RWPE2 (cell line): ENCODE data around the gene JPH2.

Experiments
- ATAC-seq: fragments of 200-7000 bp; cut with Tn5 transposase; 3 replicates; pipeline ENCODE4 v1.9.1; 2021; ENCODE audit warnings: low read depth
- DNase-seq: peaks from one replicate; pipeline ENCODE4 v3.0.0-alpha.2; 2020; ENCODE audit warnings: low spot score
- H3K27ac ChIP-seq: fragments of 450-650 bp; 2 replicates; pipeline ENCODE4 v1.5.1; 2017; ENCODE audit warnings: mild to moderate bottlenecking; ENCODE audit not compliant: poor library complexity, severe bottlenecking
- H3K27me3 ChIP-seq: fragments of 250-450 bp; sonication (Bioruptor Pico); 2 replicates; pipeline ENCODE4 v1.5.1; 2021; ENCODE audit warnings: mild to moderate bottlenecking, moderate library complexity; ENCODE audit not compliant: insufficient read depth, poor library complexity, severe bottlenecking
- H3K36me3 ChIP-seq: fragments of 250-450 bp; sonication (Bioruptor Pico); 2 replicates; pipeline ENCODE4 v1.5.1; 2020; ENCODE audit warnings: low read depth, mild to moderate bottlenecking, moderate library complexity
- H3K4me1 ChIP-seq: fragments of 250-450 bp; sonication (Bioruptor Pico); 2 replicates; pipeline ENCODE4 v1.5.1; 2021; ENCODE audit warnings: mild to moderate bottlenecking, moderate library complexity; ENCODE audit not compliant: insufficient read depth, poor library complexity, severe bottlenecking
- H3K4me3 ChIP-seq: fragments of 250-450 bp; sonication (Bioruptor Pico); 2 replicates; pipeline ENCODE4 v1.5.1; 2021; ENCODE audit warnings: mild to moderate bottlenecking, moderate library complexity; ENCODE audit not compliant: severe bottlenecking
- H3K9me3 ChIP-seq: fragments of 250-450 bp; sonication (Bioruptor Pico); 2 replicates; pipeline ENCODE4 v1.5.1; 2021; ENCODE audit warnings: mild to moderate bottlenecking, moderate library complexity; ENCODE audit not compliant: severe bottlenecking
- TF ChIP-seq, protein P1 (sequence below): fragments of 450-650 bp; IDR thresholded peaks from one replicate; pipeline ENCODE4 v1.5.1; 2017; ENCODE audit warnings: mild to moderate bottlenecking, moderate library complexity; ENCODE audit not compliant: poor library complexity, severe bottlenecking

JPH2 gene

DNA sequence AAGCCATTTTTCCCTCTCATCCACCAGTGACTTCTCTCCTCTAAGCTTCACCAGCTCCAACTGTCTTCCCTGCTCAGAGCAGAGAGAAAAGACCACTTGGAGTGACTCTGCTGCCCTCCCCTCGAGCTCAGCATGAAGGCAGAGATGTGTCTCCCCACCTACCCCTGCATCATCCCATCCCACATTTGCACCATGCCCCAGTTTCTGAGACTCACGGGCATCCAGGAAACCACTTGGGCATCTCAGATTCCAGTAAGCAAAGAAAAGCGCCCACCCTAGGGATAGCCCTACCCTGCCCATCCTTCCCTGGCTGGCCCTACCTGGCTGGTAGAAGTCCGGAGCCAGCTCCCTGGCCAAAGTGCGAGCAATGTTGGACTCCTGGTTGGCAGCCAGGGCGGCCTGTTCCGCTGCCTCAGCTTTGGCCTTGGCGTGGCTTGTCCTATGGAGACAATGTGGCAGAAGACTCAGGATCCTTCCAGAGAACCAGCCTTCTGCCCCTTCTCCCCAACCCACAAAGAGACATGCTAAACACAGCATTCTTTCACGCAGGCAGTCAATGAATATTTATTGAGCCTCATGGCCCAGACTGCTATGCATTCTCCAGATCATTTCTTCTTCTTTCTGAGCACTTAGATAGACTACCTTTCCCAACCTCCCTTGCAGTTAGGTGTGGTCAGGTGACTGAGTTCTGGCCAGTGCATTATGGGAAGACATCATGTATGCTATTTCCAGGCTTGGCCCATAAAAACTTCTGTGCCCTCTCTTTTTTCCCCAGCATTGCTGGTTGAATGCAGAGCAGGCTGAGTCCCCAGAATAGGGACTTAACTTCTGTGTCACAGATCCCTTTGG is 68.6 kb downstream of the JPH2 start:
- DNase-seq (peak; percentile 75), ATAC-seq (no peak)
- Histone ChIP-seq H3K9me3 (no peaks in the 10 kb centered on the region), H3K27me3 (no peaks in the 10 kb centered on the region), H3K27ac (no peak overlapping the region), H3K36me3 (no peaks in the 10 kb centered on the region), H3K4me3 (no peak overlapping the region), H3K4me1 (no peaks in the 10 kb centered on the region)
- TF ChIP-seq, protein P1, sequence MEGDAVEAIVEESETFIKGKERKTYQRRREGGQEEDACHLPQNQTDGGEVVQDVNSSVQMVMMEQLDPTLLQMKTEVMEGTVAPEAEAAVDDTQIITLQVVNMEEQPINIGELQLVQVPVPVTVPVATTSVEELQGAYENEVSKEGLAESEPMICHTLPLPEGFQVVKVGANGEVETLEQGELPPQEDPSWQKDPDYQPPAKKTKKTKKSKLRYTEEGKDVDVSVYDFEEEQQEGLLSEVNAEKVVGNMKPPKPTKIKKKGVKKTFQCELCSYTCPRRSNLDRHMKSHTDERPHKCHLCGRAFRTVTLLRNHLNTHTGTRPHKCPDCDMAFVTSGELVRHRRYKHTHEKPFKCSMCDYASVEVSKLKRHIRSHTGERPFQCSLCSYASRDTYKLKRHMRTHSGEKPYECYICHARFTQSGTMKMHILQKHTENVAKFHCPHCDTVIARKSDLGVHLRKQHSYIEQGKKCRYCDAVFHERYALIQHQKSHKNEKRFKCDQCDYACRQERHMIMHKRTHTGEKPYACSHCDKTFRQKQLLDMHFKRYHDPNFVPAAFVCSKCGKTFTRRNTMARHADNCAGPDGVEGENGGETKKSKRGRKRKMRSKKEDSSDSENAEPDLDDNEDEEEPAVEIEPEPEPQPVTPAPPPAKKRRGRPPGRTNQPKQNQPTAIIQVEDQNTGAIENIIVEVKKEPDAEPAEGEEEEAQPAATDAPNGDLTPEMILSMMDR = no peak

DNA sequence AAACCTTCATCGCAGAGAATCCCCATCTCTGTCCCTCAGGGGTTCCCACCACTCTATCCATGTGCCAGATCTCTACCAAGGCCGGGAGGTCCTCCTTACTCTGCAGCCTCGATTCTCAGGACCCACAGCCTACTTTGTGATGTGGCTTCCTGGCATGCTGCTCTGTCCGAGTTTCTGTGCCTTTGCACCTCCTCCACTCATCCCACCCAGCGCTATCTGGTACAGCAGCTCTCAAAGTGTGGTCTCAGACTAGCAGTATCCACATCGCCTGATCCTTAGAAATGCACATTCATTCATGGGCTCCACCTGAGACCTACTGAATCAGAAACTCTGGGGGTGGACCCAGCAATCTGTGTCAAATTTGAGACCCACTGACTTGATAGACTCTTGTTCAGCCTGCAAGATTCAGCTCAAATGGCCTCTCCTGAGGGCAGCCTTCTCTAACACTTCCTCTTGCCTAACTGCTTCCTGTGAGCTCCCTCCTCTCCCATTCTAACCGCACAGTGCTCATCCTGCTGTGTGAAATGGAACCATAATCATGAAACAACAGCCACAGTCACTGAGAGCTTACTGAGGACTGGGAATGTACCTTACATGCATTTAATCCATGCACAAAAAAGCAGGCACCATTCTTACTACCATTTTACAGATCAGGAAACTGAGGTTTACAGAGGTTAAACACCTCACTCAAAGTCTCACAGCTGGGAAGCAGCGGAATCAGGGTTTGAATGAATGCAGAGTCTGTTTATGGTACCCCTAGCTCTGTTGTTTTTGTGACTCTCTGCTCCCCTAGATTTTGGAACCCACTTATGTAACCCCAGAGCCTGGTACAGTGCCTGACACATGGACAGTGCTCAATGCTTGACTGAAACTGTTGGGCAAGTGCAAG is 69.4 kb downstream of the JPH2 start:
- Histone ChIP-seq H3K4me3 (no peak overlapping the region), H3K36me3 (no peaks in the 10 kb centered on the region), H3K4me1 (no peaks in the 10 kb centered on the region), H3K27me3 (no peaks in the 10 kb centered on the region), H3K9me3 (no peaks in the 10 kb centered on the region), H3K27ac (no peak overlapping the region)
- ATAC-seq = no peak
- DNase-seq = peak; percentile 71
- TF ChIP-seq, protein P1 = no peak

DNA sequence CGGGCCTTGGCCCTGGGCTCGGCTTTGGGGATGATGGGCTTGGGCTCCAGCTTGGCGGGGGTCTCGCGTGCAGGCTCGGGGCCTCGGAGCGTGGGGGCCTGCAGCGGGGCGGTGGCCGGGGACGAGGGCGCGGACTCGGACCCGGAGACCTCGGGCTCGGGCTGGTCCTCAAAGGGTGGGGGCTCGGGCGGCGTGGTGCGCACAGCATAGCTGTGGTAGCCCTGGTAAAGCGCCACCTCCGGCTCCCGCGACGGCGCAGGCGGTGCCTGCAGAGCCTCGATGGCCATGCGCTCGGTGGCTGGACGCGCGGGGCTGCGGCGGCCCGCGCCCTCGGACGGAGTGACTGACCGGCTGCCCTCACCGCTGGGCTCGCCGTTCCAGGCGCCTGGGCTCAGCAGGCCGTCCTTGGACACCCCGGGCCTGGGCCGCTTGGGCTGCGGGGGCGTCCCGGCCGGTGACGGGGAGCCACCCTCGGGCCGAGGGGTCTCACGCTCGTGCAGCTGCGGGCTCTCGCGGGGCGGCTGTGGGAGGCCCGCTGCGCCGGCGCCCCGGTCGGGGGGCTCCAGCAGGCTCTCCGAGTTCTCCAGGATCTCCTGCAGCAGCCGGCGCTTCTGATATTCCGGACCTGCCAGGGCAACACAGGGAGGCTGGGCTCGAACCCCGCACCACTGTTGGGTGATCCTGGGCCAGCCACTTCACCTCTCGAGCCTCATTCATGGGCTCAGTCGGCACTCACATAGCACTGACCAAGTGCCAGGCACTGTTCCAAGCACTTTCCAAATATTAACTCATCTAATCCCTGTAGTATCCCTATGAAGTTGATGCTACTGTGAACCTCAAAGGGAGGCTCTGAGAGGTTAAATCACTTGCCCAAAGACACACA is 71.0 kb downstream of the JPH2 start:
- no peaks in the 10 kb centered on the region for H3K27me3 ChIP-seq
- H3K9me3 ChIP-seq = no peaks in the 10 kb centered on the region
- H3K4me3 ChIP-seq = no peak overlapping the region
- H3K36me3 ChIP-seq = no peaks in the 10 kb centered on the region
- TF ChIP-seq, protein P1 = no peak
- no peak overlapping the region for H3K27ac ChIP-seq
- ATAC-seq (peak; percentile 3; the same call in 1 of the 3 replicates), DNase-seq (peak; percentile 84)
- H3K4me1 ChIP-seq = no peaks in the 10 kb centered on the region

DNA sequence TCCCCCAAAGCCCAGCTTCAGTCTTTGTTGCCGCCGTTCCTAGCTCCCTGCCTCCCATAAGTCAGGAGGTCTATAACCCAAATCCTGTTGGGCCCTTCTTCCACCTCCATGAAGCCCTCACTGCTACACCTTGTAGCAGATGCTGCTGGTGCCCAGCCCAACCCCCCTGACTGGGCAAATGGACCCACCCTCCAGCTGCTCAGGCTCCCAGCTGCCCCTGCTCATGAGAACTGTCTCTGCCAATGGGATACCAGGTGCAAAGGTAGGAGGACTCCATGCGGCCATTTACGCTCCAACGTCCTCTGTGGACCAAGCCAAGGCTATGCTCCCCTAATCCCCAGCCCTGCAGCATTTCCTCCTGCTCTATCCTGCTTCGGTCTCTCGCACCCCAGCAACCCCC is 71.8 kb downstream of the JPH2 start:
- no peaks in the 10 kb centered on the region for H3K27me3 ChIP-seq
- no peaks in the 10 kb centered on the region for H3K9me3 ChIP-seq
- TF ChIP-seq, protein P1 = no peak
- no peaks in the 10 kb centered on the region for H3K4me1 ChIP-seq
- no peak overlapping the region for H3K27ac ChIP-seq
- no peaks in the 10 kb centered on the region for H3K36me3 ChIP-seq
- peak; percentile 74 for DNase-seq
- no peak overlapping the region for H3K4me3 ChIP-seq
- ATAC-seq = no peak
